Measurements from ENCODE around the gene SPTBN1.

DNA sequence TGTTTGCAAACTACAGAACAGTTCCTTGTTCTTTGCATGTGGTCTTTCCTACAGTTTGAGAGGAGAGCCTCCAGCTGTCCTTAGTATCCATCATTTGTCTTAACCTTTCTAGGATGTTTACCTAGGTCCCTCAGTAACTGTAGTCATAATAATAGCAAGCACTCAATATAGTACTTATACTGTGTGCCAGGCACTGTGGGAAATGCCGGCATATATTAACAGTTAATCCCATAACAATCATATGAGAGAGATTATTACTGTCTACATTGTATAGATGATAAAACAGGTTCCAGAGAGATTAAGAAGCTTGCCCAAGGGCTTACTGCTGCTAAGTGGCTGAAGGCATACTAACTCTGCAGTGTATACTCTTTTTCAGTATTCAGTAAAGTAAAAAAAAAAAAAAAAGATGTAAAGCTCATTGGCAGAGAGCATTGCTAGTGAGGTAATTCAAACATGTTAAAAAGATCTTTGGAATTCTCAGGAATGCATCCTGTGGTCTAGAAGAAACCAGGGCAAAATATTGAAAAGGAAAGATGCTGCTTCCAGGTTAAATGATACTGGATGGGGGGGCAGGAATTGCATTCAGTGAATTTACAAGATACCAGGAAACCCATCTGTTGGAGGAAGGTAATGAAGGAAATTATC, 72.3 kb downstream of the SPTBN1 start:
- TF ChIP-seq EZH2 (IDR thresholded peaks at IDR 0.05; ENCODE audit: borderline replicate concordance, low read depth, low read length, severe bottlenecking): no peak
- TF ChIP-seq CTCF (IDR thresholded peaks at IDR 0.05; ENCODE audit: borderline replicate concordance, extremely low read depth, low read length, poor library complexity, severe bottlenecking): no peak

Measured in DND-41 (cell line).